B cell (primary cell): ENCODE measurements around the gene BRWD1.

Experiments
- CTCF ChIP-seq: fragments of 200-600 bp; IDR thresholded peaks from one replicate; pipeline ENCODE4 v1.8.0; 2022; ENCODE audit warnings: antibody characterized with exemption, mild to moderate bottlenecking
- EZH2 ChIP-seq: IDR thresholded peaks from 2 replicates; pipeline ENCODE4 v1.6.1; 2012; ENCODE audit warnings: borderline replicate concordance, low read depth, mild to moderate bottlenecking, moderate library complexity, low read length; ENCODE audit not compliant: insufficient read depth, poor library complexity, severe bottlenecking

- TF ChIP-seq CTCF (no peak), EZH2 (no peak)
Observed at GRCh38 chr21:39348040-39348354, 34.6 kb upstream of the BRWD1 start.
